ENCODE results near the gene UBE4B. TPM values are rescaled to one million over a fixed set of nuclear protein-coding genes. Genes with fewer than 3 reads are reported as not detected.

The UBE4B gene
- total and polyA plus RNA-seq, 2 of the 13 experiments (the other 11 are each of a cell fraction or from before 2014, with no cell fraction given) = 15.2 to 24.8 TPM

DNA sequence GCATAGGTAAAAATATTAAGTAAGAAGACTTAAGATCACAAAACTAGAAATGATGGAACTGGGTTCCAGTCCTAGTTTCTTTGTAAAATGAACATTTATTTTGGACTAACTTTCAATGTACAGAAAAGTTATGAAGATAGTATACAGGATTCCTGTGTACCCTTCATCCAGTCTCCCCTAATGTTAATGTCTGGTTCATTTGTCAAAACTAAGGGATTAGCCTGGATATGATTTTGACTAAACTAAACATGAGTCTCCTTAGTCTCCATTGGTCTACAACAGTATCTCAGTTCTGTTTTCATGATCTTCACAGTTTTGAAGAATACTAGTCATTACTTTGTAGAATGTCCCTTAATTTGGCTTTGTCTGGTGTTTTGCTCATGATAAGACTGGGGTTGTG is 54.5 kb downstream of the UBE4B start (continued):
- TF ChIP-seq, protein P1, sequence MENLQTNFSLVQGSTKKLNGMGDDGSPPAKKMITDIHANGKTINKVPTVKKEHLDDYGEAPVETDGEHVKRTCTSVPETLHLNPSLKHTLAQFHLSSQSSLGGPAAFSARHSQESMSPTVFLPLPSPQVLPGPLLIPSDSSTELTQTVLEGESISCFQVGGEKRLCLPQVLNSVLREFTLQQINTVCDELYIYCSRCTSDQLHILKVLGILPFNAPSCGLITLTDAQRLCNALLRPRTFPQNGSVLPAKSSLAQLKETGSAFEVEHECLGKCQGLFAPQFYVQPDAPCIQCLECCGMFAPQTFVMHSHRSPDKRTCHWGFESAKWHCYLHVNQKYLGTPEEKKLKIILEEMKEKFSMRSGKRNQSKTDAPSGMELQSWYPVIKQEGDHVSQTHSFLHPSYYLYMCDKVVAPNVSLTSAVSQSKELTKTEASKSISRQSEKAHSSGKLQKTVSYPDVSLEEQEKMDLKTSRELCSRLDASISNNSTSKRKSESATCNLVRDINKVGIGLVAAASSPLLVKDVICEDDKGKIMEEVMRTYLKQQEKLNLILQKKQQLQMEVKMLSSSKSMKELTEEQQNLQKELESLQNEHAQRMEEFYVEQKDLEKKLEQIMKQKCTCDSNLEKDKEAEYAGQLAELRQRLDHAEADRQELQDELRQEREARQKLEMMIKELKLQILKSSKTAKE (CRISPR knock-in tag; IDR thresholded peaks at IDR 0.05; ENCODE audit: borderline replicate concordance) = no peak
- TF ChIP-seq, protein P2, sequence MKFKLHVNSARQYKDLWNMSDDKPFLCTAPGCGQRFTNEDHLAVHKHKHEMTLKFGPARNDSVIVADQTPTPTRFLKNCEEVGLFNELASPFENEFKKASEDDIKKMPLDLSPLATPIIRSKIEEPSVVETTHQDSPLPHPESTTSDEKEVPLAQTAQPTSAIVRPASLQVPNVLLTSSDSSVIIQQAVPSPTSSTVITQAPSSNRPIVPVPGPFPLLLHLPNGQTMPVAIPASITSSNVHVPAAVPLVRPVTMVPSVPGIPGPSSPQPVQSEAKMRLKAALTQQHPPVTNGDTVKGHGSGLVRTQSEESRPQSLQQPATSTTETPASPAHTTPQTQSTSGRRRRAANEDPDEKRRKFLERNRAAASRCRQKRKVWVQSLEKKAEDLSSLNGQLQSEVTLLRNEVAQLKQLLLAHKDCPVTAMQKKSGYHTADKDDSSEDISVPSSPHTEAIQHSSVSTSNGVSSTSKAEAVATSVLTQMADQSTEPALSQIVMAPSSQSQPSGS (CRISPR knock-in tag; IDR thresholded peaks at IDR 0.05) = no peak
- TF ChIP-seq SP1 (IDR thresholded peaks at IDR 0.05) = no peak
- no peak for TF ChIP-seq SP1 (CRISPR knock-in tag; IDR thresholded peaks at IDR 0.05)
- TF ChIP-seq, protein P3, sequence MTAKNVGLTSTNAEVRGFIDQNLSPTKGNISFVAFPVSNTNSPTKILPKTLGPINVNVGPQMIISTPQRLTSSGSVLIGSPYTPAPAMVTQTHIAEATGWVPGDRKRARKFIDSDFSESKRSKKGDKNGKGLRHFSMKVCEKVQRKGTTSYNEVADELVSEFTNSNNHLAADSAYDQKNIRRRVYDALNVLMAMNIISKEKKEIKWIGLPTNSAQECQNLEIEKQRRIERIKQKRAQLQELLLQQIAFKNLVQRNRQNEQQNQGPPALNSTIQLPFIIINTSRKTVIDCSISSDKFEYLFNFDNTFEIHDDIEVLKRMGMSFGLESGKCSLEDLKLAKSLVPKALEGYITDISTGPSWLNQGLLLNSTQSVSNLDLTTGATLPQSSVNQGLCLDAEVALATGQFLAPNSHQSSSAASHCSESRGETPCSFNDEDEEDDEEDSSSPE (CRISPR knock-in tag; IDR thresholded peaks at IDR 0.05) = no peak
- TF ChIP-seq, protein P4, sequence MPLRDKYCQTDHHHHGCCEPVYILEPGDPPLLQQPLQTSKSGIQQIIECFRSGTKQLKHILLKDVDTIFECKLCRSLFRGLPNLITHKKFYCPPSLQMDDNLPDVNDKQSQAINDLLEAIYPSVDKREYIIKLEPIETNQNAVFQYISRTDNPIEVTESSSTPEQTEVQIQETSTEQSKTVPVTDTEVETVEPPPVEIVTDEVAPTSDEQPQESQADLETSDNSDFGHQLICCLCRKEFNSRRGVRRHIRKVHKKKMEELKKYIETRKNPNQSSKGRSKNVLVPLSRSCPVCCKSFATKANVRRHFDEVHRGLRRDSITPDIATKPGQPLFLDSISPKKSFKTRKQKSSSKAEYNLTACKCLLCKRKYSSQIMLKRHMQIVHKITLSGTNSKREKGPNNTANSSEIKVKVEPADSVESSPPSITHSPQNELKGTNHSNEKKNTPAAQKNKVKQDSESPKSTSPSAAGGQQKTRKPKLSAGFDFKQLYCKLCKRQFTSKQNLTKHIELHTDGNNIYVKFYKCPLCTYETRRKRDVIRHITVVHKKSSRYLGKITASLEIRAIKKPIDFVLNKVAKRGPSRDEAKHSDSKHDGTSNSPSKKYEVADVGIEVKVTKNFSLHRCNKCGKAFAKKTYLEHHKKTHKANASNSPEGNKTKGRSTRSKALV (CRISPR knock-in tag; IDR thresholded peaks at IDR 0.05) = no peak
- TF ChIP-seq MYC (CRISPR knock-in tag; IDR thresholded peaks at IDR 0.05; ENCODE audit: borderline replicate concordance) = no peak
- TF ChIP-seq TCF7L2 (IDR thresholded peaks at IDR 0.05; ENCODE audit: low read depth, low read length) = no peak
- TF ChIP-seq, protein P5, sequence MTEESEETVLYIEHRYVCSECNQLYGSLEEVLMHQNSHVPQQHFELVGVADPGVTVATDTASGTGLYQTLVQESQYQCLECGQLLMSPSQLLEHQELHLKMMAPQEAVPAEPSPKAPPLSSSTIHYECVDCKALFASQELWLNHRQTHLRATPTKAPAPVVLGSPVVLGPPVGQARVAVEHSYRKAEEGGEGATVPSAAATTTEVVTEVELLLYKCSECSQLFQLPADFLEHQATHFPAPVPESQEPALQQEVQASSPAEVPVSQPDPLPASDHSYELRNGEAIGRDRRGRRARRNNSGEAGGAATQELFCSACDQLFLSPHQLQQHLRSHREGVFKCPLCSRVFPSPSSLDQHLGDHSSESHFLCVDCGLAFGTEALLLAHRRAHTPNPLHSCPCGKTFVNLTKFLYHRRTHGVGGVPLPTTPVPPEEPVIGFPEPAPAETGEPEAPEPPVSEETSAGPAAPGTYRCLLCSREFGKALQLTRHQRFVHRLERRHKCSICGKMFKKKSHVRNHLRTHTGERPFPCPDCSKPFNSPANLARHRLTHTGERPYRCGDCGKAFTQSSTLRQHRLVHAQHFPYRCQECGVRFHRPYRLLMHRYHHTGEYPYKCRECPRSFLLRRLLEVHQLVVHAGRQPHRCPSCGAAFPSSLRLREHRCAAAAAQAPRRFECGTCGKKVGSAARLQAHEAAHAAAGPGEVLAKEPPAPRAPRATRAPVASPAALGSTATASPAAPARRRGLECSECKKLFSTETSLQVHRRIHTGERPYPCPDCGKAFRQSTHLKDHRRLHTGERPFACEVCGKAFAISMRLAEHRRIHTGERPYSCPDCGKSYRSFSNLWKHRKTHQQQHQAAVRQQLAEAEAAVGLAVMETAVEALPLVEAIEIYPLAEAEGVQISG (CRISPR knock-in tag; IDR thresholded peaks at IDR 0.05) = no peak
- no peak for TF ChIP-seq ZNF354B (CRISPR knock-in tag; IDR thresholded peaks at IDR 0.05)
- TF ChIP-seq, protein P6, sequence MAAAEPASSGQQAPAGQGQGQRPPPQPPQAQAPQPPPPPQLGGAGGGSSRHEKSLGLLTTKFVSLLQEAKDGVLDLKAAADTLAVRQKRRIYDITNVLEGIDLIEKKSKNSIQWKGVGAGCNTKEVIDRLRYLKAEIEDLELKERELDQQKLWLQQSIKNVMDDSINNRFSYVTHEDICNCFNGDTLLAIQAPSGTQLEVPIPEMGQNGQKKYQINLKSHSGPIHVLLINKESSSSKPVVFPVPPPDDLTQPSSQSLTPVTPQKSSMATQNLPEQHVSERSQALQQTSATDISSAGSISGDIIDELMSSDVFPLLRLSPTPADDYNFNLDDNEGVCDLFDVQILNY (CRISPR knock-in tag; conservative IDR thresholded peaks at IDR 0.05) = no peak
- TF ChIP-seq ZNF703 (CRISPR knock-in tag; IDR thresholded peaks at IDR 0.05; ENCODE audit: borderline replicate concordance) = no peak
- TF ChIP-seq ZC3H13 (CRISPR knock-in tag; IDR thresholded peaks at IDR 0.05) = no peak
- TF ChIP-seq, protein P7, sequence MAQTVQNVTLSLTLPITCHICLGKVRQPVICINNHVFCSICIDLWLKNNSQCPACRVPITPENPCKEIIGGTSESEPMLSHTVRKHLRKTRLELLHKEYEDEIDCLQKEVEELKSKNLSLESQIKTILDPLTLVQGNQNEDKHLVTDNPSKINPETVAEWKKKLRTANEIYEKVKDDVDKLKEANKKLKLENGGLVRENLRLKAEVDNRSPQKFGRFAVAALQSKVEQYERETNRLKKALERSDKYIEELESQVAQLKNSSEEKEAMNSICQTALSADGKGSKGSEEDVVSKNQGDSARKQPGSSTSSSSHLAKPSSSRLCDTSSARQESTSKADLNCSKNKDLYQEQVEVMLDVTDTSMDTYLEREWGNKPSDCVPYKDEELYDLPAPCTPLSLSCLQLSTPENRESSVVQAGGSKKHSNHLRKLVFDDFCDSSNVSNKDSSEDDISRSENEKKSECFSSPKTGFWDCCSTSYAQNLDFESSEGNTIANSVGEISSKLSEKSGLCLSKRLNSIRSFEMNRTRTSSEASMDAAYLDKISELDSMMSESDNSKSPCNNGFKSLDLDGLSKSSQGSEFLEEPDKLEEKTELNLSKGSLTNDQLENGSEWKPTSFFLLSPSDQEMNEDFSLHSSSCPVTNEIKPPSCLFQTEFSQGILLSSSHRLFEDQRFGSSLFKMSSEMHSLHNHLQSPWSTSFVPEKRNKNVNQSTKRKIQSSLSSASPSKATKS (CRISPR knock-in tag; IDR thresholded peaks at IDR 0.05) = no peak
- TF ChIP-seq NFE2L1 (CRISPR knock-in tag; IDR thresholded peaks at IDR 0.05; ENCODE audit: borderline replicate concordance) = no peak

Data from HepG2 (cell line).